CD14-positive monocyte (primary cell): Measurements from ENCODE around the gene AFF2. TPM values are rescaled to one million over a fixed set of nuclear protein-coding genes. Genes with fewer than 3 reads are reported as not detected.

Experiments used
- DNase-seq, 3 donors: peaks; one replicate each; pipeline ENCODE4 v3.0.0-alpha.2; 2011 to 2022
- H2AFZ ChIP-seq: 2 replicates; pipeline ENCODE4 v1.6.0; 2012; ENCODE audit warnings: mild to moderate bottlenecking, low read depth, low read length, inconsistent platforms; ENCODE audit not compliant: insufficient read depth, poor library complexity, severe bottlenecking
- H3K27ac ChIP-seq, 2 donors: 1 replicate in 1 of 2; 2 replicates in 1 of 2; pipeline ENCODE4 v1.5.1; 2012 to 2013; ENCODE audit warnings: low read length in 2 of 2, control low read depth in 1 of 2, inconsistent platforms in 1 of 2, low read depth in 1 of 2, mild to moderate bottlenecking in 1 of 2
- H3K27me3 ChIP-seq, 2 donors: one replicate each; pipeline versions ENCODE4 v1.6.0 to v1.6.1; 2011 to 2013; ENCODE audit warnings: low read length in 2 of 2; ENCODE audit not compliant: control insufficient read depth in 2 of 2, insufficient read depth in 2 of 2
- H3K36me3 ChIP-seq, 2 donors: replicated peaks in 1 of 2; 1 replicate in 1 of 2; 2 replicates in 1 of 2; pipeline versions ENCODE4 v1.5.1 to v1.6.1; 2012 to 2013; ENCODE audit warnings: low read length in 2 of 2, control low read depth in 1 of 2, inconsistent platforms in 1 of 2, mild to moderate bottlenecking in 1 of 2; ENCODE audit not compliant: insufficient read depth in 2 of 2, control insufficient read depth in 1 of 2
- H3K4me1 ChIP-seq, 2 donors: 1 replicate in 1 of 2; 2 replicates in 1 of 2; pipeline versions ENCODE4 v1.5.1 to v1.6.1; 2012 to 2013; ENCODE audit warnings: low read length in 2 of 2, control low read depth in 1 of 2, inconsistent platforms in 1 of 2, mild to moderate bottlenecking in 1 of 2, moderate library complexity in 1 of 2; ENCODE audit not compliant: insufficient read depth in 2 of 2, control insufficient read depth in 1 of 2
- H3K4me2 ChIP-seq: replicated peaks from 2 replicates; pipeline ENCODE3; 2012; ENCODE audit warnings: low read length, moderate library complexity, mild to moderate bottlenecking; ENCODE audit not compliant: poor library complexity, severe bottlenecking; ENCODE audit errors: extremely low read depth
- H3K4me3 ChIP-seq, 3 experiments: fragments of 200-600 bp in 1 of 3; sonication (generic) in 1 of 3; replicated peaks in 1 of 3; 1 replicate in 2 of 3; 2 replicates in 1 of 3; pipeline ENCODE4 v1.5.1; 2011 to 2013; ENCODE audit warnings: low read length in 3 of 3, mild to moderate bottlenecking in 3 of 3, control low read depth in 2 of 3, low read depth in 2 of 3, inconsistent platforms in 1 of 3, moderate library complexity in 1 of 3
- H3K79me2 ChIP-seq: 2 replicates; pipeline ENCODE4 v1.6.0; 2012; ENCODE audit warnings: mild to moderate bottlenecking, control low read depth, inconsistent platforms, low read length, moderate library complexity; ENCODE audit not compliant: insufficient read depth
- H3K9ac ChIP-seq: 2 replicates; pipeline ENCODE4 v1.6.0; 2017; ENCODE audit warnings: low read length, mild to moderate bottlenecking; ENCODE audit not compliant: insufficient read depth, poor library complexity, severe bottlenecking
- H3K9me3 ChIP-seq, 2 donors: replicated peaks in 1 of 2; 1 replicate in 1 of 2; 2 replicates in 1 of 2; pipeline versions ENCODE4 v1.5.1 to v1.6.1; 2012 to 2013; ENCODE audit warnings: low read length in 2 of 2, control low read depth in 1 of 2; ENCODE audit not compliant: control insufficient read depth in 1 of 2, insufficient read depth in 1 of 2
- H4K20me1 ChIP-seq: 2 replicates; pipeline ENCODE4 v1.6.0; 2012; ENCODE audit warnings: mild to moderate bottlenecking, low read length, control low read depth, moderate library complexity; ENCODE audit not compliant: insufficient read depth
- H3K27ac Mint-ChIP-seq, 7 donors: one replicate each; pipeline ENCODE4 v1.8.0; 2020; ENCODE audit warnings: mild to moderate bottlenecking in 7 of 7, mixed read lengths in 7 of 7, moderate library complexity in 6 of 7, inconsistent platforms in 2 of 7
- H3K27me3 Mint-ChIP-seq, 3 donors: one replicate each; pipeline ENCODE4 v1.8.0; 2021 to 2022; ENCODE audit warnings: low read depth in 3 of 3, mild to moderate bottlenecking in 3 of 3, mixed read lengths in 3 of 3, moderate library complexity in 3 of 3, inconsistent platforms in 1 of 3
- H3K36me3 Mint-ChIP-seq, 2 donors: one replicate each; pipeline ENCODE4 v1.8.0; 2020; ENCODE audit warnings: mixed read lengths in 2 of 2, inconsistent platforms in 1 of 2, mild to moderate bottlenecking in 1 of 2
- H3K4me1 Mint-ChIP-seq: one replicate; pipeline ENCODE4 v1.8.0; 2020; ENCODE audit warnings: mild to moderate bottlenecking, mixed read lengths
- H3K4me3 Mint-ChIP-seq, 2 donors: one replicate each; pipeline ENCODE4 v1.8.0; 2020; ENCODE audit warnings: mild to moderate bottlenecking in 2 of 2, mixed read lengths in 2 of 2, moderate library complexity in 1 of 2
- H3K9me3 Mint-ChIP-seq, 7 donors: one replicate each; pipeline ENCODE4 v1.8.0; 2020 to 2022; ENCODE audit warnings: mixed read lengths in 7 of 7, mild to moderate bottlenecking in 6 of 7, moderate library complexity in 6 of 7, inconsistent platforms in 2 of 7
- WGBS: methylation state at CpG from one replicate; pipeline ENCODE4 v1.1.5; 2013; ENCODE audit warnings: missing lambda C conversion rate; ENCODE audit not compliant: insufficient coverage; 5-methylcytosine and 5-hydroxymethylcytosine counted together
- intact Hi-C, 2 donors: fragments of 100-400 bp; cut with micrococcal nuclease; formaldehyde crosslinking; loops; one replicate each; pipeline versions ENCODE4 v1.15.0 to v1.15.1; 2023
- polyA plus RNA-seq, 3 donors: library from polyadenylated mRNA; depleted of rRNA in 1 of 3; unstranded in 2 of 3; stranded (reverse) in 1 of 3; fragments of 300-500 nt in 2 of 3; fragments of >200 nt in 1 of 3; fragmentation: Illumina TruSeq in 2 of 3; gene quantifications; 1 replicate in 2 of 3; 2 replicates in 1 of 3; pipeline ENCODE4 v1.2.3, GENCODE V29; 2012 to 2021
- TF ChIP-seq, protein P1 (sequence below): fragments of 200-600 bp; IDR thresholded peaks from one replicate; pipeline ENCODE4 v1.8.0; 2022; ENCODE audit warnings: antibody characterized with exemption, mild to moderate bottlenecking

The AFF2 gene
- polyA plus RNA-seq, 3 donors, result 0.07 to 1.1 (median 0.70) TPM

DNA sequence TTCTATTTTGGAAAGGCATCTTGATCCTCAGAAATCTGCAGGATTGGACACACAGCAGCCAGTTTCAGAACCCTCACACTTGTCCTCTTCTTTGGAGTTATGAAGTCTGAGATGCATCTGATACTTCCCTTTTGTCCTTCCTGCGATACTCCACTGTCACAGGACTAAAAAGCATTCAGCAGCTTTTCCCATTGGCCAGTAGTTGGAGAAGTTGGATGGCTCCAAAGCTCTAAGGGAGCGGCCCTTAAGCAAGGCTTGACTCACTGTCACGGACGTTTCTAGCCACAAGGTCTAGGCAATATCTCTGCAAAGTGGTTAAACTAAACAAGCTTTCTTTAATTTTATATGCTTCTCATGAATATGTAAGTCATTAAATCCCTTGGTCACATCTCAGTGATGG is 417.0 kb downstream of the AFF2 start:
- H3K27me3 Mint-ChIP-seq, result peaks cover 0 to 2% (median 0%) of the 10 kb centered on the region in 3 donors

DNA sequence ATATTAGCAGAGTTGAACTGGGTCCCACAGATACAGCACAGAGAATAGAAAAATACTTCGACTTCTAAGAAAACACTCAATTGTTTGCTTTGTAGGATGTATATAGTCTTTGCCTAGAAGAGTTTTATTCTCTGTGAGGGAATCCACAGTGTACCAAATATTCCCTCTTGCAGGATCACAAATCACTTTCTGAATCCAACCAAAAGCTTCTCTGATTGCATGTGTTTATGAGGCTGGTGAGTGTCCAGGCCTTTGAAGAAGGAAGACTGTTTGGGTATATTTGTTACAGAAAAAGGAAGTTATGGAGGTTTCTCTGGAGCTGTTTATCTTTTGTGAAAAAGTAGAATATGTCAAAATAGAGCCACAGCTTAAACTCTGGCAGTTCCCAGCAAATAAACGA is 423.2 kb downstream of the AFF2 start:
- Mint-ChIP-seq H3K27me3 (no peaks in the 10 kb centered on the region), H3K36me3 (no peaks in the 10 kb centered on the region), H3K4me3 (no peak overlapping the region), H3K27ac (no peak overlapping the region), H3K9me3 (peaks cover 0 to 2% (median 0%) of the 10 kb centered on the region in 7 donors), H3K4me1 (no peaks in the 10 kb centered on the region)
- Histone ChIP-seq H3K9me3 (no peaks in the 10 kb centered on the region), H3K4me1 (no peaks in the 10 kb centered on the region), H3K4me2 (no peak overlapping the region), H3K9ac (no peak overlapping the region), H4K20me1 (no peaks in the 10 kb centered on the region), H3K36me3 (no peaks in the 10 kb centered on the region), H2AFZ (no peak overlapping the region), H3K79me2 (no peaks in the 10 kb centered on the region), H3K27me3 (no peaks in the 10 kb centered on the region), H3K27ac (no peak overlapping the region), H3K4me3 (no peak overlapping the region)
- WGBS, result no CpG with 5 or more reads among the region's 2 CpGs
- no peak for DNase-seq
- TF ChIP-seq, protein P1, sequence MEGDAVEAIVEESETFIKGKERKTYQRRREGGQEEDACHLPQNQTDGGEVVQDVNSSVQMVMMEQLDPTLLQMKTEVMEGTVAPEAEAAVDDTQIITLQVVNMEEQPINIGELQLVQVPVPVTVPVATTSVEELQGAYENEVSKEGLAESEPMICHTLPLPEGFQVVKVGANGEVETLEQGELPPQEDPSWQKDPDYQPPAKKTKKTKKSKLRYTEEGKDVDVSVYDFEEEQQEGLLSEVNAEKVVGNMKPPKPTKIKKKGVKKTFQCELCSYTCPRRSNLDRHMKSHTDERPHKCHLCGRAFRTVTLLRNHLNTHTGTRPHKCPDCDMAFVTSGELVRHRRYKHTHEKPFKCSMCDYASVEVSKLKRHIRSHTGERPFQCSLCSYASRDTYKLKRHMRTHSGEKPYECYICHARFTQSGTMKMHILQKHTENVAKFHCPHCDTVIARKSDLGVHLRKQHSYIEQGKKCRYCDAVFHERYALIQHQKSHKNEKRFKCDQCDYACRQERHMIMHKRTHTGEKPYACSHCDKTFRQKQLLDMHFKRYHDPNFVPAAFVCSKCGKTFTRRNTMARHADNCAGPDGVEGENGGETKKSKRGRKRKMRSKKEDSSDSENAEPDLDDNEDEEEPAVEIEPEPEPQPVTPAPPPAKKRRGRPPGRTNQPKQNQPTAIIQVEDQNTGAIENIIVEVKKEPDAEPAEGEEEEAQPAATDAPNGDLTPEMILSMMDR, result no peak
- intact Hi-C loops, result no loop called here

More for the DNA sequence above, 417.0 kb downstream of the AFF2 start:
- H3K9ac ChIP-seq, result no peak overlapping the region
- TF ChIP-seq, protein P1, result no peak
- no peak overlapping the region for H3K4me3 Mint-ChIP-seq
- peaks cover 7% of the 10 kb centered on the region for H3K4me1 Mint-ChIP-seq
- no peak overlapping the region for H3K4me3 ChIP-seq
- intact Hi-C loops, result no loop called here
- no peaks in the 10 kb centered on the region for H3K36me3 Mint-ChIP-seq
- peaks cover 0 to 2% (median 0%) of the 10 kb centered on the region in 7 donors for H3K9me3 Mint-ChIP-seq
- H3K27me3 ChIP-seq, result no peaks in the 10 kb centered on the region
- H2AFZ ChIP-seq, result no peak overlapping the region
- H3K27ac Mint-ChIP-seq, result no peak overlapping the region
- no peaks in the 10 kb centered on the region for H3K79me2 ChIP-seq
- H3K9me3 ChIP-seq, result no peaks in the 10 kb centered on the region
- WGBS, result no CpG with 5 or more reads among the region's 4 CpGs
- H3K36me3 ChIP-seq, result no peaks in the 10 kb centered on the region
- H3K4me2 ChIP-seq, result no peak overlapping the region
- no peaks in the 10 kb centered on the region for H3K4me1 ChIP-seq
- DNase-seq, result no peak
- no peak overlapping the region for H3K27ac ChIP-seq
- H4K20me1 ChIP-seq, result no peaks in the 10 kb centered on the region
